Tibial nerve (tissue), 4 donors: Measurements from ENCODE around the gene MTNR1A.

Source experiments
- CTCF ChIP-seq, 5 experiments: fragments of 200-600 bp in 3 of 5; fragments of 450-650 bp in 2 of 5; sonication (generic) in 3 of 5; IDR thresholded peaks; one replicate each; pipeline ENCODE4 v1.5.1; 2016 to 2019; ENCODE audit warnings: antibody characterized with exemption in 5 of 5, mild to moderate bottlenecking in 3 of 5, moderate library complexity in 2 of 5
- EP300 ChIP-seq, 2 donors: sonication (generic); formaldehyde crosslinking; IDR thresholded peaks; one replicate each; pipeline ENCODE4 v1.6.1; 2017; ENCODE audit warnings: antibody characterized with exemption in 2 of 2, mild to moderate bottlenecking in 1 of 2
- POLR2A ChIP-seq, 2 donors: fragments of 450-650 bp; IDR thresholded peaks; one replicate each; pipeline ENCODE4 v1.6.1; 2017; ENCODE audit warnings: antibody characterized with exemption in 2 of 2, mild to moderate bottlenecking in 2 of 2, moderate library complexity in 2 of 2

GRCh38 chr4:186557061-186557460 is 1.7 kb upstream of the MTNR1A start:
- no peak for TF ChIP-seq EP300 (IDR thresholded peaks at IDR 0.05)
- TF ChIP-seq POLR2A (IDR thresholded peaks at IDR 0.05): no peak
- no peak for TF ChIP-seq CTCF (IDR thresholded peaks at IDR 0.05)
